HG02981 (cell line): ENCODE measurements around the gene PKNOX2.

Source experiments
- ATAC-seq: cut with Tn5 transposase; IDR thresholded peaks from one replicate; pipeline ENCODE4 v1.9.1; 2021; ENCODE audit warnings: mild to moderate bottlenecking, moderate library complexity; ENCODE audit not compliant: unreplicated experiment

PKNOX2 gene

DNA sequence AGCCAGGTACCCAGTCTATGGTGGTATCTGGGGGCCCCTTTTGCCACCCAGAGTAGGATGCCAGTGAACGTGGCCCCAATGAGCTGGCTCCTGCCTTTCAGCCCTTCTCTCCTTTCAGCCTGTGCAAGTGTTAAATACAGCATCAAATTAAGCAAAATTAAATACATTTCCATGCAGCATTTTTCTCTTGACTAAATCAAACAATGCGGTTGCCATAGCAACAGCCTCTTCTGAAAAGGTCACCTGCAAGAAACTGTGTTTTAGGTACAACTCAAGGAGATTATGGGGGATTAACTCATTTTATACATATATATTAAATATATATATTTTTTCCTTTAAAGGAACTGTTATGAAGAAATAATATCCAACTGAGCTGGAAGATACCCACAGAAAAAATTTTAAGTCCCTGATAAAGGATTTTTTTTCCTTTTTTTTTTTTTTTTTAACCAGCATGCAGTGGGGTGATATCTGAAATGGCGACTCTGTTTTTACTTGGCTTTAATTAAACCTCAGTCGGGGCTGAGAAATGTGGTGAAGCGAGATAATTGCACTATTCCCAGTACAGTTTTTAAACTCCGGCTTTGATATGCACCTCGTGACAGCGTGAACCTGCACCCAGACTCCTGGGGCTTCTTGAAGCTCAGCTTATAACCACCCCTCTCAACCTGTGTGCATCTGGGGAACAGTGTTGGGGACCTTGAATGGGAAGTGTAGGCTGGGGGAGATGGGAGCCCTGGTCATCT, 115.3 kb downstream of the PKNOX2 start:
- no peak for ATAC-seq

DNA sequence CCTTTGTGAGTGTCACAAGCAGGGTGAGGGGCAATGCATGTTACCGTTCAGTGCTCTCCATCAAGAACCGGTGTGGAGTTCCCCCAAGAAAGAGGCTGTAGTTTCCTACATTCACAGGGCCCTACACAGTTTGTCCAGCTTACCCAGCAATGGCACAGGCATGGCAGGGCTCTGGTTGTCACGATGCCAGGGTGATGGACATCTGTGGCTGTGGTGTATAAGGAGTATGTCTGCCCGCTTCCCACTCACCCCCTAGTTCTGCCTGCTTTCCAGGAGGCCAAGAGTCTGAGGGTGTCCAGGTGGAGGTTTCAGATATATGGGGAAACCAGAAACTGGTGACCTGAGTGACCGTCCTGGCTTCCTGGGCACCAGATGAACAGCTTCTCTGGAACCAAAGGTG, 116.1 kb downstream of the PKNOX2 start:
- ATAC-seq = no peak

DNA sequence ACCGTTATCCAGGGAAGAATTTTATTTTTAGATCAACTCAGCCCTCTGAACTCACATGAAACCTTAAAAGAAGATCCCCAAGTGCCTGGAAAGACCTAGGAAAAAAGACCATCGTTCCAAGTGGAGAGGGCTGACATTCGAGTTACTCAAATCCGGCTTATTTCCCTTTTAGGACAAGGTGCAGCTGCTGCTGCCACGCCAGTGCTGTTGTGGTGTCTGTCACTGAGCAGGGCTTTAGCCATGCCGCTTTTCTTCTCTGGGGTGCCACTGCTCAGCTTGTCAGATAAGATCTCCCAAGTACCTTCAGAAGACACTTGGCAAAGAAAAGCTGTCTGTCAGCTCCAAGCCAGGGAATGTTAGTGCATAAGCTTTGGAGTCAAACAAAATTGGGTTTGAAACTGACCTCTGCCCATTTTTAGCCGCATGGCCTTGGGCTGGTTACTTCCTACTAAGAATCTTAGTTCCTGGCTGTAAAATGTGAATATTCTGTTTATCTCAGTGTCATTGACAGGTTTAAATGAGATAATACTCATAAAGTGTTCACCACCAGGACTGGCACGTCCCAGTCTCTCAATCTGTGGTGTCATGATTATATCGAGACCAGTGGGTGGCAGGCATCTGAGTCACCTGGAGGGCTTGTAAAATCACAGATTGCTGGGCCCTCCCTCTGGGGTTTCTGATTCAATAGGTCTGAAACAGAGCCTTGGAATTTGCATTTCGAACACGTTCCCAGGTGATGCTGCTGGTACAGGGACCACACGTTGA, 117.5 kb downstream of the PKNOX2 start:
- no peak for ATAC-seq

DNA sequence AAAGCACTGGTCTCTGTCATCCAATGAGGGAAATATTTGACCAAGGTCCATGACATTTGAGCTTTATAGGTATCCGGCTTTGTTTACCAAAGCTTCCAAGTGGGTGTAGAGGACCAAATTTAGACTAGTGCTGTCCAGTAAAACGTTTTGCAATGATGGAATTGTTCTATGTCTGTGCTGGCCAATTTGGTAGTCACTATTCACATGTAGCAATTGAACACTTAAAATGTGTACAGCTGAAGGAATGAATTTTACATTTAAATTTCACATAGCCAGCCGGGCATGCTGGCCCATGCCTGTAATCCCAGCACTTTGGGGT, 118.0 kb downstream of the PKNOX2 start:
- ATAC-seq = no peak

DNA sequence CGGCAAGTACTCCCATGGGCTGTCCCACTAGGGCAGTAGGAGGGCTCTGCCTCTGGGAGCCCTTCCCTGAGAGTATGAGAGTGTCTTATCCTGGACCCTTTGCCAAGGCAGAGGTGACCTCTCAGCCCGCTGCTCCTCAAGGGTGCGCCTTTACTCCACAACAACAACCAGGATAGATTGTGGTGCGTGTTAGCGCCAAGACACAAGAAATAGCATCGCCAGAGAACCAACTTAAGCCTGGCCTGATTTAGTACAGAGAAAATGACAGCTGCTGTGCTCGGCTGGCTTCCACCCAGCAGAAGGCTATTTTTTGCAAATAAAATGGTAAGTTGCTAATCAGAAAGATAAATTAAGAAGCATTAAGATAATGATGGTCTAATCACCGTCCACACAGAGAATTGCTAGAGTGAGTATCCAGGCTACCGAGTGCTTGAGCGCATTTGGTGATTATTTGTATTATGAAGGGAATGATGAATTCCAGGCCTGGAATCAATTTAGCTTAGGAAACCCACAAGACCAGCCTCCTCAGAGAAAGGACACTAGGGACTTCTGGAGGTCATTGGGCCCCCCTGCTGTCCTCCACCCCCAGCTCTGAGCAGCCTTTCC, 119.8 kb downstream of the PKNOX2 start:
- no peak for ATAC-seq

DNA sequence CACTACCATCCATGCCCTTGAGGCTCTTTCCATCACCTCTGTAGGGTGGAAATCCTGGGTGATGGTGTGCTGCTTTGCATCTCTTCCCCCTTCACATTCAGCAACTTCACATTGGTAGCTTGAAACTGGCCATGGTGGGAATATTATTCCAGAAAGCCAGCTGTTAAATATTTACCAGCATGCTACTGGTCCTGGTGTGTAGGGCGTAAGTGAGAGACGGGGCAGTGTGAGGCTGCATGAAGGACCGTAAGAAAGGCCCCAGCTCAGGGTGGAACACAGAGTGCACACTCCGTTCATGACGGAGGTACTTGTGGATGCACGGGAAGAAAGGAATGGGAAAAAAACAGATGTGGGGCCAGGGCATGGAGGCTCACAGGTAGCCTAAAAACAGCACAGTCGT, 121.3 kb downstream of the PKNOX2 start:
- ATAC-seq = no peak

DNA sequence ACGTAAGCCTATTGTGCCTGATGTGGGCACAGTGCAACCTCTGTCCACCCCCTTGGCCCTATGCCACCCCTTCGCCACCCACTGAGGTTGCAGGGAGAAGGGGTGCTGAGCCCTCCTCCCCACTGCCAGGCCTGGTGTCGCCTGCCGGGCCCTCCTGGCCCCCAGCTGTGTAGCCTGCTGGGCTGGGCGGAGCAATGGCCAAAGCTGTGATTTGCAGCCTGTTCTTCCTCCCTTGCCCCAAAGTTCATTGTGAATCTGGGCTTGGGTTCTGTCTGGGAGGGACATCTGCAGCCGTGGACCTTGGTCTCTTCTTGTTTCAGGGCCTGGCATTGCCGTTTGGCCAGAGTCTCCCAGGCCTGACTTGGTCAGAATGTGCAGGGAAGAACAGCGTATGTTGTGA, 121.9 kb downstream of the PKNOX2 start:
- ATAC-seq = no peak

DNA sequence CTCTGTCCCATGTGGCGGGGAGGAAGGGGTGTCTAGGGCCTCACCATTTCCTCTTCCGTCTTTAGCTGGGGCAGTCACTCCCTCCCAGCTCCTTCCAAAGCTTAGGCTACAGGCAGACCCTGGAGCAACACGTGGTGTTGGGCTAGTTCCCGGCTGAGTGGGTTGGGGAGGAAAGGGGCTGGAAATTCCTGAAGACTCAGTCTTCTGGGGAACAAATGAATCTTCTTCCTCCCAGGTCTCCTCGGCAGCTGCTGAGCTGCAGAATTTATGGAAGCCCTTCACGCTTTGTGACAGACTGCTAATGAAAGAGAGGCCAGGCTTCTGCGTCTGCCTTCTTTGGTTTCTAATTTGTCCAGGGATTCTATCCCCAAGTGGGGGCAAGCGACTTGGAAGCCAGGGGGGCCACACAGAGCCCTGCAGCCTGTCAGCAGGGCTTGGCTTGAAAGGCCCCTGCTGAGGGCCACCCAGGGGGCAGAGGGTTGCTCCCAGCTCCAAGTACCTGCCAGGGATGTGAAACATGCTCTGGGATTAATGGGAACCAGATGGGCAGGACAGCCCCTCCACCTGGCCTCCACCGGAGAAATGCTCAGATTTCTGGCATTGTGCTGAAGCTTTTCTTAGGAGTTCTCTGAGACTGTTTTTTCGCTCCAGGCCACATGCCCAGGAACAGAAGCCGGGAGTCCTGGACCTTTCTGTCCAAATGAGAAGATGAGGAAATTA, 123.1 kb downstream of the PKNOX2 start:
- no peak for ATAC-seq

DNA sequence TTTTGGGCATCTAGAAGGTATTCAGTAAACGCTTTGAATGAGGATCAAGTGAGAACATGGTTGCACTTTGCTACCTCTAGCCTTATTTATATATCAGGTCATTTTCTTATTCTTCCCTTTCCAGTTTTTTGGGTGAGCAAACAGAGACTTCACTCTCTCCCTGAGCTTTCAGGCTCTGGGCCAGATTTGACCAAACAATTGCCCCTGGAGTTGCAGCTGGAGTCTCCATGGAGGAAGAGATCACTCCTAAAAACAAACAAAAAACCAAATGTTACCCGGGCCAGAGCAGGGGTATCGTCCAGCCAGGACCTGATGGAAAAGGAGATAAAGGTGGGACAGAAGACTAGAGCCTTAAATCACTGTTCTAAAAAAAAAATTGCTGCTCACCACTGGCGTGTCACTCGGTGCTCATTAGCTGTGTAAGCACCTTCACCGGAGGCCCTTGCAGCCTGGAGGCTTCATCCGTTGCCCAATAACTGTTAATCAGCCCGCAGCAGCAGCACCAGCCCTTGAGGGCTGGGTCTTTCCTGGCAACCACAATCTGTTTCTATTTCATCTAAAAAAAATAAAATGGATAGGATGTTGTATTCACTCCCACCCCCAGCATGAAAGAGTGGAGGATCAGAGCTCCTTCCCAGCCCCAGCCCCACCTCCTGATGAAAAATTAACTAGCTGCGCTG, 125.0 kb downstream of the PKNOX2 start:
- ATAC-seq = no peak

DNA sequence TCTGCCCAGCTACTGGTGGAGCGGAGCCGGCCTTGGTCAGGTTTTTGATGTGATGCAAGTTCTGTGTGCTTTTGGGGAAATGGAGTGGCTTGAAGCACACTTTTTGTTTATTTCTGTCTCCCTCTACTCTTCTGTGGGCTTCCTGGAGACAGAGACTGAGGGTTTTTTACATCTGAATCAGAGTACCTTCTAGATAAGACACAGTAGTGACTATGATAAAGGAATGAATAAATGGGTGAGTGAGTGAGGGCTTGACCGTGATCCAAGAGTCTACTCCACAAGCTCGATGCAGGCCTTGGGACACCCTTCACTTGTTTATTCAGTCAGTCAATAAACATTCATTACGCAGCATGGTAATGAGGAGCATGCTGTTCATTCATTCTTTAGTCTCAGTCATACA, 125.7 kb downstream of the PKNOX2 start:
- ATAC-seq = no peak

DNA sequence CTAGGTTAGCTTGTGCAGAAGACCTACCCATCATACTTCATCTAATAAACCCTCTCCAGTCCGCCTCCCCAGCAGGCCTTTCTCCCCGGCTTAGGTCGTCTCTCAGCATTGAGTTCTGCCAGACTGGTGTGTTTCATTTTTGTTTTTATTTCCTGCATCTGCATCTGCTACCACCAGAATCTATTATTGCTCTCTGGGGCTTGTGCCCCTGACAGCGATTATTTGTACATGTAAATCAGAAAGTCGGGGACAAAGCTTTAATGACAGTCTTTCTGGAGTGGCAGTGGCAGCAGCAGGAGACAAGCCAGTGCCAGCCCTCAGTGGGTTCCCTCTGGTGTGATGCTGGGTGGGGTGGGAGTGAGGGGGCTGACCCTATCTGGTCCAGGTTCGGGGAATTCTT, 127.5 kb downstream of the PKNOX2 start:
- no peak for ATAC-seq

DNA sequence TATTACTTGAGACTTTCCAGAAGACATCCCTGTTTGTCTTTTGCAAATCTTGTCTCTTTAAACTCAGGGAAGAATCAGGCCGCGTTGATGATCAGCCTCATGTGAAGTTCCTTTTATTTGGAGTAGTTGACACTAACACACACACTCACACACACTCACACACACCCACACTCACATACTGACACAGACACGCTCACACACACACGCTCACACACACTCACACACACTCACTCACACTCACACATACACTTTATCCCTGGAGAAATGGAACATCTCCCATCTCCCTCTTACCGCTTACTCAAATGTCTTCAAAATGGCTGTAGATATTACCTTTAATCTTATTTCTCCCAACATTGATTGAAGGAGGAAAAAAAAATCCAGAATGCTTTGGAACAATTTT, 129.0 kb downstream of the PKNOX2 start:
- ATAC-seq = no peak

DNA sequence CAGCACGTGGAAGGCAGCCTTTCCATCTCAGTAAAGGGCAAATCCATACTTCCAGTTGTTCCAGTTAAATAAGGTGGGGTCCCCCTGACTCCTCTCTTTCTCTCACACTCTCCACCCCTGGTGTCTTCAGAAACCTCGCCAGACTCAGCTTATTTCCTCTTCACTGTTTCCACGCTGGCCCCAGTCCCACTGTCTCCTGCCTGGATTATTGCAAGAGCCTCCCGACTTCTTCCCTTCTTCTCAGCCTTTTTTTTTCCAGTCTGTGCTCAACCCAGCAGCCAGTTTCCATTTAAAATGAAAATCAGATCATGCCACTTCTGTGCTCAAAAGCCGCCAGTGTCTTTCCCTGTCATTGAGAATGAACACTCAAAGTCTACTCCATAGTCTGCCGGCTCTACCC, 131.4 kb downstream of the PKNOX2 start:
- ATAC-seq = no peak

DNA sequence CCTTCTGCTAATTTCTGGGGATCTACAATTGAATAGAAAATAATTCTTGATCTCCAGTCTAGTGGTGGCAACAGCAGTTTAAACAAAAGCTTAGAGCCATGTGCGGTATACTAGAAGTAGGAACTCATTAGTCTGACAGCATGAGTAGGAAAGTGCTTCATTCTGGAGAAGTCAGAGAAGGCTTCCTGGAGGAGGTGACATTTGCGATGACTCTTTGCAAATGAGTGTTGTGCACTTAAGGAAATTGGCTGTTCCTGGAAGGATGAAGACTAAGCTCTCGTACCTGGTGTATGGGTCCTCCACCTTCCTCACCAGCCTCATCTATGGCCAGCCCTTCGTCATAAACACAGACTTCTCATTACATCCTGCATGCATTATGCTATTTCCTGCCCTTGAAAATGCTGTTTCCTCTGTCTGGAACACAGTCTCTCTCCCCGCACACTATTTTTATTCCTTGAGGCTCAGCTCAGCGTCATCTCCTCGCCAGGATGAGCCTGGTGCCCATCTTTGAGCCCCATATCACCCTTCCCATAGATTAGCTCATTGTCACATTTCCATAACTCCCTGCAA, 132.9 kb downstream of the PKNOX2 start:
- ATAC-seq = no peak

DNA sequence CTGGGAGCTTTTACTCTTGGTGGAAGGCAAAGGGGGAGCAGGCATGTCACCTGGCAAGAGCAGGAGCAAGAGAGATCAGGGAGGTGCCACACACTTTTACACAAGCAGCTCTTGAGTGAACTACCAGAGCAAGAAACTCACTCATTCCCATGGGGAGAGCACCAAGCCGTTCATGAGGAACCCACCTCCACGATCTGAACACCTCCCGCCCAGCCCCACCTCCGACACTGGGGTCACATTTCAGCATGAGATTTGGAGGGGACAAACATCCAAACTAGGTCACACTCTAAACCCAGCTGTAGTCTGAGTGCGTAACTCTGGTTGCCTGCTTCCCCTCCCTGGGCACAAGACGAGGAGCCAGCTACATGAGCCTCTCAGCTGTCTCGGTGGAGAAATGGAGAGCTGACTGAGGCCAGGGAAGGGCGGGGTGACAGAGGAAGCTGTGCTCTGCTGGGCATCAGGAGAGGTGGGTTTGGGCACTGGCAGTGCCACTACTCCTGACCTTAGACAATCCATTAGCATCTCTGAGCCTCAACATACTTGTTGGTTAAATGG, 134.6 kb downstream of the PKNOX2 start:
- ATAC-seq = no peak

DNA sequence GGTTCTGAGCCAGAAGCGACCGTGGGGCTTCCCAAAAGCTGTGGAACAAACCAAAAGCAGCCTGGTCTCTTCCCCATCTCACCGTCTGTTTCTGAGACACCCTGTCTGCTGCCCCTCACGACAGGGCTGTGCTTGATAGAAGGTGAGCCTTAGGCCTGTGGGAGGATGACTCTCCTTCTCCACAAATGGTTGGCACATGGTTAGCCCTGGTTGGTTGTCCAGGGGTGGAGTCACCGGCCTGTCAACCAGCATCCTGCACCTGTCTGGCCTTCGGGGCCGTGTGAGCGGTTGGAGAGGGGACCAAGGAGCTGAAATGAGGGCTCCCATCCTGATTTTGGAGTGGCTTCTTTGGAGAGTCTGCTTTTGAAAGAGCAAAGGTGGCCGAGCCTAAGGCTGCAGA, 135.3 kb downstream of the PKNOX2 start:
- ATAC-seq = no peak

DNA sequence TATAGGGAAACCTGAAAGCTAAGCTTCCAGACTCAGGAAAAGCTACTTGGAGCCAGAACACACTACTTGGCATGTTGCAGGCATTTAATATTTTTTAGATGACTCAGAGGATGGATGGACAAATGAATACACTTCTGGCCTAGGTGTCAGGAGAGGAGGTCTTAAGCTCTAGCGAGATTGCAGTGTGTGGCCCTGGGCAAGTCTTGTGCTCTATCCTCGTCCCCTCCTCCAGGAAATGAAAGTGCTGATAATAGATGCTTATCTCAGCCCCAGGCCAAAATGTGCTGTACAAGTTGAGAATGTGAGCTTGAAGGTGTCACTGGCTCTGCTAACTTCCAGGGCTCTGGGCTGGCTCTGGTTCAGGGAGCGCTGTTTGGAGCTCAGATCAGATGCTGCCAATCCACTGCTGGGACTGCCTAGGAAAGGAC, 136.3 kb downstream of the PKNOX2 start:
- ATAC-seq = no peak

DNA sequence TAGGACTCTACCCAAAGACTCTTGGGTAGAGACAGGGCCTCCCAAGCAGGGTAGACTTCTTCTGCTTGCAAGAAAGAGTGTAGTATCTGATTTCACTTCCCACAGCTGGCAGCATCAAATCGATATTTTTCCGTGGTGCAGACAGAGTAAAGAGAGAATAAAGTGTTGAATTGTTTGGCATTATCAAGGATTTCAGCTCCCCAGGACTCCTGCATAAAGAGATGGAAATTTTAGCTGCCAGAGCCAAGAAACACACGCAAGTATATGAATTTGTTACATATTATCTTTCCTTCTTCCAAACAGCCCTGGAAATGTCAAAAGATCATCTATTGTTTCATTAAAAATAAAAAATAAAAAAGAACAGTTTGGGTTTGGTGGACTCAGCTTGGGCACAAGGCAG, 136.8 kb downstream of the PKNOX2 start:
- no peak for ATAC-seq

DNA sequence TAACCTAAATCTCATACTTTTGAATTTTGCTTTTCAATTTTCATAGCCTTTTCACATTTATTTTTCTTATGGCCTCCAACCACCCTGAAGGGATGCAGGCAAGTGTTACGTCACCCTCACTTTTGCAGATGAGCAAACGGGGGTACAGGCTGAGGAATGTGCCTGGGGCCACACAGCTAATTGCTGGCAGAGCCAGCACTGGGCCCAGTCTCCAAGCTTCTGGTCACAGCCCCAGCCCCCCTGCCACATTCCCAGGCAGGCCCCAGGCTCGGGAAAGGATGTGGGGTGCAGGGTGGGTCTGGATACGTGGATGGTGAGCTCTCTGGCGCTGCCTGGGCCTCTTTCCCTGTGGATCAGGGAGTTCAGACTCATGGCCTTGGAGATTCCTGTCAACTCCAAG, 138.6 kb downstream of the PKNOX2 start:
- ATAC-seq = no peak

DNA sequence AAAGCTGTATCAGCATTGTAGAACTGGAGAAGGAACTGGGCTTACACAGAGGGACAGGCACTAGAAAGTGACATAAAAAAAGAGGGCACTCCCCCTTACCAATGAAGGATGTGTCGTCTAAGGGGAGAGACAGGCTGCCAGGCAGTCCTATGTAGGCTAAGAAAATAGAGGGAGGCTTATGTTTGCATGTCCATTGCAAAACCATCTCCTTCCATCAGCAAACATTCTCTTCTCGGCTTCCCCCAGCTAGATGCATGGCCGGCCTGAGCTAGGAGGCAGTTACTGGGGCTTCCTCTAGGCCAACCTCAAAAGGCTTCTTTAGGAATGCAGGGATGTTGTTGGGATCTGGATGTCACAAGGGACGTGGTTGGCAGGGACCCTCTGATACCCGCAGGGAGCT, 139.1 kb downstream of the PKNOX2 start:
- ATAC-seq = no peak
